ENCODE results near the gene CLEC4F.

The CLEC4F gene

GRCh38 chr2:70820499-70820898, at the start of gene CLEC4F:
Gene CLEC4F (minus strand): TSS chr2:70820599. CDS start chr2:70820523, 76 bp downstream.
- DNase-seq = no peak

GRCh38 chr2:70868970-70869369, 48.6 kb upstream of the CLEC4F start:
- no peak for DNase-seq

DNA sequence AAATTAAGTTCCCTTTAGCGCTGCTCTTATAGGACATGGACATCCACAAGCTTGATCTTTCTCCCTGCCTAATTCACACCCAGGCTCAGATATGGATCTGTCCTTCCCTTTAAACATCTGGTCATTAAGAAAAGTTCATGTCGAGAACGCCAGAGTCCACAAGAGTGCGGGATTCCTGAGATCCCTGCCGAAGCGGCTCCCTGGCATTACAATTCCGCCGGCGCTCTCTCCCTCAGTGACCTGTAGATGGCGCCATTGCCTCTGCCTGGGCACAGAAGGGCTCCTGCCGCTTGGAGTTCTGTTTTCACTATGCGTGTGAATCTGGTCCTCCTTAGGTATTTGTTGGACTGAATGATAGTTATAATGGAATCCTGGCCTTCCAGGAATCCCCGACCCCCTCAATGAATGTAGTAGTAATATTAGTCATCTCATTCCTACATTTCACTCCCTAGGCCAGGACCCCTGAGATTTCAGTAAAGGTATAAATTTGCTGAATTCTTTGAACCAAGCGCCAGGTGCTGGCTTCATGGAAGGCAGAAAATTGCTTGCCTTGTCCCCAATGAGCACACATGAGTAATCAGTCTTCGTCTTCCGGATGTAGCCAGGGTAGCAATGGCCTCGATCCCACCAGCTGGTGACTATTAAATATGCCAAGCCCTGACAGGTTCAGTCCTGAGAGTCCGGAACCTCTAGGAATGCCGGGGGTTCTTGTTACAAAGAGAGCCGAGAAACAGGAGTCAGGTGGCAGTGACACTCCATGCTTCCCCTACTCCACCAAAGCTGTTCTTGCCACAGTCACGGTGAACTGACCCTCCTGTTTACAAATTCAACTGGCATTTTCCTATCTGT, 41.6 kb upstream of the CLEC4F start:
- peak; percentile 63 to 93 for DNase-seq

GRCh38 chr2:70855667-70856066, 35.3 kb upstream of the CLEC4F start:
- no peak for DNase-seq

GRCh38 chr2:70854411-70854810, 34.0 kb upstream of the CLEC4F start:
- DNase-seq = peak; percentile 42 to 65

GRCh38 chr2:70852824-70853223, 32.4 kb upstream of the CLEC4F start:
- peak; percentile 64 to 78 for DNase-seq

DNA sequence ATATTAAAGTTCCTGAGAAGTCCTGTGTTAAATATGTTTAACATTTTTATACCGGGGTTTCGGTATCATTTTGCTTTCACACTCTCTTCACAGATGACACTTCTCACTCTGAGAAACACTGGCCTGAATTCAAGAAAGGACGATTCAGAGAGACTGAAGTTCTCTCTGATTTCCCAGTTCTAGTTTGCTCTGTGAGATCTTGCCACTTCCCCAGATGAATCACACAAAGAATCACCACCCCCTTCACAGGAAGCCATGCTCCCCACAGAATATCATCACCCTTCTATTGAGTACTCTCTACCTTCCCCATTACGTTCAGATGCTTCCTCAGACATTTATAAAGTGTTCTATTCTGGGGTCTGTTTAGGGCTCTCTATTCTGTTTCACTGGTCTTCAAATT, 31.3 kb upstream of the CLEC4F start:
- DNase-seq = peak; percentile 87 to 88

DNA sequence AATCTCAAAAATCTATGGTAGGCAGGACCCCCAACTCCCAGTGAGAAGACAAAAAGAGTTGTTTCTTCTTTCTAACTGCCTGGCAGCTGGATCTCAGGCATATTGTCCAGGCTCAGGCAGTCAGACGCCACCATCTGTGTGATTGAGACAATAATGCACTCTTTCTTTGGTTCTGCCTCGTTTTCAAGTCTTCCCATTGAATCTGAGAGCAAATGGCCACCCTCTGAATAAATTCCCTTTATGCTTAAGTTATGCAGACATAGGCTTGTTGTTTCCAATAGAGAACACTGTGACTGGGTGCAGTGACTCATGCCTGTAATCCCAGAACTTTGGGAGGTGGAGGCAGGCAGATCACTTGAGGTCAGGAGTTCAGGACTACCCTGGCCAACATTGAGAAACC, 30.5 kb upstream of the CLEC4F start:
- DNase-seq = peak; percentile 33 to 34

- DNase-seq = no peak
Measured at GRCh38 chr2:70842401-70842800, 22.0 kb upstream of the CLEC4F start.

DNA sequence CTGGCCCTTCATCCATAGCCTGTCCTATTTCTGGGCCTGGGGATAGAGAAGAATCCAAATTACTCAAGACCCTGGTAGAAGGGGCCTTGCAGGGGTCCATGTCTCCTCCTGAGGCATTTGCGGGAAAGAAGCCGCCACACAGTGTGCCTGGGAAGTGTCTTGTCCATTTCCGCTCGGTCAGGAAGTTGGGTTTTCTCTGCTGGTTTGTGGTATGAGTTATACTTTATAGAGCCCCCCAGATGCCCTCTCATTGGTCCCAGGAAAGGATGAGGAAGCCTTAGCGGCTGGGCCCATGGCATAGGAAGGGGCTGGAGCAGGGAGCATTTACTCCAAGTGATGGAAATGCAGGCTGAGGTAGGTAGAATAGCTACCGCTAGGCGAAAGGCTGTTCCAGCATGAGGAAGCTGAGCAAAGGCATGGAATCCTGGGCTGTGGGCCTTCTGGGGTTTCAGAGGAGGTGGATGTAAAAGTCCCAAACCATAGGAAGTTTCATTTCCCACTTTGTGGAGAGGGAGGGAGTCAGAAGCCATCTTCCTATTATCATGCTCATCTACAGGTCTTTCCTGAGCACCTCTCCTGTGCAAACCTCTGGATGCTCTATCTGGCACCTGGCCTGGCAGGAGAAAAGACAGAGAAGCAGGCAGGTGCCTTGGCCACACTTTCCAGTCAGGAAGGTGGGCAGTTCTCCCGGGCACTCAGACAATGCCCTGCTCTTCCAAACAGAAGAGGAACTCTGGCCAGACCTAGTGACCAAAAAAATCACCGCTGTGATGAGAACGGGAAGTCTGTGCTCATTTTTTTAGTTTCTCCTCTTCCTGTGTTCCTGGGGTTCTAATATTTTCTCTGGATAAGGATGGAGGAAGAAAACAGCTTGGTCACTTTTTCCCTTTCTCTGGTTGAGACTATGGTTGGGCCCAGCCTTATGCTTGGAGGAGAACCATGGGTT, 17.9 kb upstream of the CLEC4F start:
- no peak for DNase-seq

DNA sequence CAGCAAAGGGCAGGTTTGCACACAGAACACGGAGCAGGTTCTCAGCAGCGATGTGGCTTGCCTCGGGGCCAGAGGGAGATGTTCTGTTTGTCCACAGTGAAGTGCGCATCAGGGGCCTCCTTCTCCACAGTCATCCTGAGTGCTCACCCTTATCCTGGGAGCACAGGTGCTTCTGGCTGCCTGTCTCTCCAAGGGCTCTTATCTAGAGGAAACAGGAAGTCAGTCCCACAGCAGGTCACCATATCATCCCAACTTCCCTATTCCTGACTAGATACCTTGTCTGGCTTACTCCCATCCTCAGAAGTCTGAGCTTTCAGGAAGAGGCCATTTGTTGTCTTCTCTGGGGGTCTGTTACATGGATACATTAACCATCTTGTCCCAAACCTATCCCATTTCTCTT, 15.2 kb upstream of the CLEC4F start, which contains the start of gene CD207:
TSS of gene CD207 (minus strand) at position 174 of the 400 bp plus-strand sequence. CDS start at position 134, 40 bp downstream.
- no peak for DNase-seq

DNA sequence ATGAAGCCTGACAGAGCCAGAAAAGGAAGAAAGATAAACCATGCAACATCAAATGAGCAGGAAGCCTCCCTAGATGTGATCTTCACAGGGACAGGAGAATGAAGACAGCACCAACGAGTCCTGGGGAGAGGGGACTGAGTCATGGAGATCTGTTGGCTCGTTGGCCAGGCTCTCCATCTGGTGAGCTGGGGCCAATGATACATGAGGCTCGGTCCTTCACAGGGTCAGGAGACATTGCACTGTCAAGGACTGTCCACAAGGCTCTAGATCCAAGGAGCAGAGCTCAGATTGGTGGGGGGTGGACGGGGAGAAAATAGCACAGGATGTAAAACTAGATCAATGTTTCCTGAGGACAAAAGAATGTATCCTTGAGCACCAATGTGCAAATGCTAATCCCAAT, 14.5 kb upstream of the CLEC4F start:
- DNase-seq = no peak

- no peak for DNase-seq
Measured at GRCh38 chr2:70834106-70834505, 13.7 kb upstream of the CLEC4F start.

GRCh38 chr2:70833246-70833645, 12.8 kb upstream of the CLEC4F start:
- no peak for DNase-seq

GRCh38 chr2:70832386-70832785, 12.0 kb upstream of the CLEC4F start:
- peak; percentile 45 to 55 for DNase-seq

GRCh38 chr2:70831861-70832260, 11.5 kb upstream of the CLEC4F start:
- no peak for DNase-seq

DNA sequence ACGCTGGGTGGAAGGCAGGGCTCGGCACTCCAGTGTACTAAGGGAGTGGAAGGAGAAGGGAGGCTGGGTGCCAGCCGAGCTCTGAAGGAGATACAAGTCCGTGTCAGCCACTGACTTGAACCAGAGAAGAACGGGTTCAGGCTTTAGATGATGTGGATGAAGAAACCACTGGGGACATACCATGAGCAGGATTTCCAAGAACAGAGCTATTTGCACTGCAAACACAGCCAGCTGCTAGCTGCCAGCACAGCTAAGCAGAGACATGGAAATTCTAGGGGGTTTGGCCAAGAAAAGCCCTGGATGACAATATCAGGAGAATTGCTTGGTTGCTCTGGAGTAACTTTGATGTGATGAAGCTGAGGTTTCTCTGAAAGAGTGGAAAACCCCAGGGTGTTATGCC, 10.0 kb upstream of the CLEC4F start:
- peak; percentile 72 to 86 for DNase-seq

- no peak for DNase-seq
Measured at GRCh38 chr2:70829916-70830315, 9.5 kb upstream of the CLEC4F start.

DNA sequence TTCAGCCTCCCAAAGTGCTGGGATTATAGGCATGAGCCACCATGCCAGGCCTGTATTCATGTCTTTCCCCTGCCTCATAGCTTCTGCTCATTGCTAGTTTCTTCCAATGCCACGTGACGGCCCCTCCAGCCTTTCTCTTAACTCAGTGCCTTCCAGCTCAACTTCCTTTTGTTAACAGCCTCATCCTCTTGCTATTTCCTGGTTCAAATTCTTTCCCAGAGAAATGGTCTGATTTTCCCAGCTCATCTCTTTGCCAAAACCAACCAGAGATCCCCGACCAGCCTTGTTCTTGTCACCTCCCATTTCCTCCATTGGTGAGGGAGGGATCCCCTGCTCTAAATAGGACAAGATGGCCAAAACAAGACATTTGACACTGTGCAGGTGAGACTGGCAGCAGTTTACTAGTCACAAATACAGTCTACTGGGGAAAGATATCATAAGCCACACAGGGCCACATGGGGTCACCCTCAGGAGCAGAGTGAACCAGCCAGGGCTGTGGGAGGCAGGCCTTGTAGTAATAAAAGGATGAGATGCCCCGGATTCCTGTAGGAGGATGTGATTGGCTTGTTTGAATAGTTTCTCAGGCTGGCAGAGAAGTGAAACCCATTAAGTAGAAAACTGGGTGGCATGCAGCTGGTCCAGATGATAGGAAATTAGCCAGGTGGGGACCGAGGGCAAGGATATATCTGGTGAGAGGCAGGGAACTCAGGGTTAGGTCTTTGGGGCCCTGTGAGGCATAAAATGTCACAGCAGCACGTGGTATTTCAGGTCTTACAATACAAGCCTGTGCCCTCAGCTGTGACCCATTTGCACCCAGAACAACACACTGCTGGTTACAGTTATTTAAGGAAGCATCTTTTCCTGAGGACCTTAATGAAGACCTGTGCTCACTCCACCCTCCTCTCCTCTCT, 8.8 kb upstream of the CLEC4F start:
- peak in 1 of 2 donors; percentile 39 for DNase-seq

DNA sequence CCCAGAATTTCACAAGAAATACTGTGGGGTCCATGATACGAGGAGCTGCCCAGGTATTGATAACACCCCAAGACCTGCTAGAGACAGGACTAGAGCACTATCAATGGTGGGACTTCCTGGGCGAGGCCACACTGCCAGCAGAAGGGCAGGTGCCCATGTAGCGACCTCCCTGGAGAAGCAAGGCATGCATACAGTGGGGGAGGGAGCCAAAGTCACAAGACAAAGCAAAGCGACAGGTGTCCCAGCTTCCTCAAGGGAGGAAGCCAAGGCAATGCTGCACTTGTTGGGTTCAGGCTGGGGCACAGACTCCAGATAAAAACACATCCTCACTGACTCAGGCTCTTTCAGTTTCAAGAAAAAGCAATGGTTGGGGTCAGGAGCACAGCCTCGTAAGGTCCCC, 7.7 kb upstream of the CLEC4F start:
- DNase-seq = no peak

GRCh38 chr2:70827388-70827787, 7.0 kb upstream of the CLEC4F start:
- no peak for DNase-seq

GRCh38 chr2:70826696-70827350, 6.4 kb upstream of the CLEC4F start:
- DNase-seq = peak in 1 of 2 donors; percentile 40
